NCI-H146 (cell line): Measurements from ENCODE around the gene PTBP3.
A peak's percentile ranks its signal among the peaks of the same experiment; 100 is the strongest.

Experiments
- DNase-seq: peaks from one replicate; lab custom pipeline; 2025; lab: John Stamatoyannopoulos, UW

Gene PTBP3

DNA sequence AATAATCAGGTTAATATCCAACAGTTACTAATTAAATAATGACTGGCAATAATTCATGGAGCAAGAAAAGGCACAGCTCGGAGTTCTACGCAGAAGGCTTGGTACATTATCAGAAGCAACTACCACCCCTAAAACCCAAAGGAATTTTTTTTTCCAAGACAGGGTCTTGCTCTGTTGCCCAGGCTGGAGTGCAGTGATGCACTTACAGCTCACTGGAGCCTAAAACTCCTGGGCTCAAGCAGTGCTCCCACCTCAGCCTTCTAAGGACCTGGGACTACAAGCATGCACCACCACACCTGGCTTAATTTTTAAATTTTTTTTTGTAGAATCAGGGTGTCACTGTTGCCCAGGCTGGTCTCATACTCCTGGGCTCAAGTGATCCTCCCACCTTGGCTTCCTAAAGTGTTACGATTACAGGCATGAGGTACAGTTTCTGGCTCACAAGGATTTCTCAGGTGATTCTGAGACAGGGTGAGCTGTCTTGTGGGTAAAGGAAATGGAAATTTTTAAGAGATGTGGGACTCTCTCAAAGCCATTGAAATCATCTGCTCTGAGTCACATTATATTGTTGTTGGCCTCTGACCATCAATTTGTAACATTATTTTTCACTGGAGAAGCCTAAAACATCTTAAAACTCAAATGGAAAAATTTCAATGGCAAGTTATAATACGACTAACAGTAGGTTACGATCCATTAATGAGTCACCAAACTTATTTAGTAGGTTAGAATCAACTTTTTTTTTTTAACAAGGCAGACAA is 26.8 kb upstream of the PTBP3 start:
- no peak for DNase-seq

DNA sequence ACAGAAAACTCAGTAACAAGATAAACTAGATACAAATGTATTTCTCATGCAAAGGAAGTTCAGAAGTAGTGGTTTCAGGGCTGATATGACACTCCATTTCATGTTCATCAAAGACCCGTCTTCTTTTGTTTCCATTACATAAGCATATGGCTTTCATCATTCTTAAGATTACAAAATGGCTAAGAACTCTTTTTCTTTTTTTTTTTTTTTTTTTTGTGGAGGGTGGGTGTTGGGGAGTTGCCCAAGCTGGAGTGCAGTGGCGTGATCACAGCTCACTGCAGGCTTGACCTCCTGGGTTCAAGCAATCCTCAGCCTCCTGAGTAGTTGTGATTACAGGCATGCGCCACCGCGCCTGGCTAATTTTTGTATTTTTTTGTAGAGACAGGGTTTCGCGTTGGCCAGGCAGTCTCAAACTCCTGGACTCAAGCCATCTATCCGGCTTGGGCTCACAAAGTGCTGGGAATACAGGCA is 22.0 kb upstream of the PTBP3 start:
- no peak for DNase-seq

DNA sequence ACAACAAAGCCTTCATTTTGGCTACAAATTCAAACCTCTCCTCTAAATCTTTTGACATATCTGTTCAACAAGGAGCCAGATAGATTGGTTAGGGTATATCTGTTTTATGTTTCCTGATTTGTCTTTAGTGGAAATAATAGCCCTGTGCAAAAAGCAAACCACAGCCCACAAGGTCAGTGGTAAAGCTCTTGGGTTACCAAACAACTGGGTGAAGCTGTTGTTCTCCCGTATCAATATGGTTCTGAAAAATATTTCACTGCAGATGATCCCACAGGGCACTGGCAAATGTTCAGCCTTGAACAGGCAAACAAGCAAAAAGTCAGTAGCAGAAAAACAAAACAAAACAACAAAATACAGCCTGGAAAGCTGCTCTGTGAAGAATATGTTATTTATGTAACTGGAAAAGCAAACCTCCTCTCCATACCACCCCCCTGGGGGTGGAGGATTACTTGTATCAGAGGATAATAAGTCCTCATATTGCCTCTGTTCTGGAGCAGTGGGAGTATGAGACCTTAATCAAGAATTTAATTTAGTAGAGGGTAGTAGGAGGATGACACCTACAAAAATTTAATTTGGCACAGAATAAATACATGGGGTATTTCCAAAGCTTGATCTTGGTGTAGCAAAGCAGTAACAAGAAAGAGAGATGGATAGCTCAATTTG is 20.8 kb upstream of the PTBP3 start:
- no peak for DNase-seq

DNA sequence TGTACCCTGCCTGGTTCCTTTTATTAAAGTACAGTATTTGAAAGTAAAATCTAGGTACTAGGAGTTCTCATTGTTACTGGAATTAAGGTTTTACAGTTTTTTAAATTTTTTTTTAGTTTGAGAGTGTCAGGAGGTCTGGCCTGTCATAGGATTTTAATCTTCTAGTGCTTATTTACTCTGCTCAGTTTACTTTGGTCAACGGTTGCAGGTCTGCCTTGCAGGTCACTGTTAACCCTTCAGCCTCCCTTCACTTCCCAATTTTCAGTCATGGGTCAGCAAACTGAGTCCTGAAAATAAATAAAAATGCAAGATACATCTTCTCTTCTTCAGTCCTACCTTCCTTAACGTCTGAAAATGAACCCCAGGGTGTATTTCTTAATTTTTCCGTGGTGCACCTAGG is 18.8 kb upstream of the PTBP3 start:
- no peak for DNase-seq

DNA sequence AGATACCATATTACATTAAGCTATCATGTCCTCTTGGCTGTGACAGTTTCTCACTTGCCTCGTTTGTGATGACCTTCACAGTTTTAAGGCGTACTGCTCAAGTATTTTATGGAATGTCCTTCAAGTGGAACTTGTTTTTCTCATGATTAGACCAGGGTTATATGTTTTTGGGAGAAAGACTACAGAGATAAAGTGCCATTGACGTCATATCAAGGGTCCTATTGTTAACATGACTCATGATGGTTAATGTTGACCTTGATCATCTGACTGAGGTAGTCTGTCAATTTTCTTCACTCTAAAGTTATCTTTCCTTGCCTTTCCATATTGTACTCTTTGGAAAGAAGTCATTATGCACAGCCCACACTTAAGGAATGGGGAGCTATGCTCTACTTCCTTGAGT is 17.8 kb upstream of the PTBP3 start:
- DNase-seq, result no peak

DNA sequence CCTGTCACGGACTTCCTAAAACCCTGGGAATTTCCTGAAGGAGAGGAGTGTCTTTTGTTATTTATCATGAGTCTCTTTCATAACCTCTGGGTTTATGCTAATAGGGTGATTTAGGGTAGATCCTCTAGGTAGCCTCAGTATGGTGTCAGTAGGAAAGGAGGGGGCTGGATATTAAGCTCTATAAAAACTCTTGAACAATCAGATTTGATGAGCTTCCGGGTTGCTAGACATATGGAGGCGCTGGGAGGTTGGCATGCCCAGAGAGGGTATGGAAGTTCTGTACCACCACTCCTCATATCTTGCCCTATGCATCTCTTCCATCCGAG is 15.6 kb upstream of the PTBP3 start:
- DNase-seq, result no peak

DNA sequence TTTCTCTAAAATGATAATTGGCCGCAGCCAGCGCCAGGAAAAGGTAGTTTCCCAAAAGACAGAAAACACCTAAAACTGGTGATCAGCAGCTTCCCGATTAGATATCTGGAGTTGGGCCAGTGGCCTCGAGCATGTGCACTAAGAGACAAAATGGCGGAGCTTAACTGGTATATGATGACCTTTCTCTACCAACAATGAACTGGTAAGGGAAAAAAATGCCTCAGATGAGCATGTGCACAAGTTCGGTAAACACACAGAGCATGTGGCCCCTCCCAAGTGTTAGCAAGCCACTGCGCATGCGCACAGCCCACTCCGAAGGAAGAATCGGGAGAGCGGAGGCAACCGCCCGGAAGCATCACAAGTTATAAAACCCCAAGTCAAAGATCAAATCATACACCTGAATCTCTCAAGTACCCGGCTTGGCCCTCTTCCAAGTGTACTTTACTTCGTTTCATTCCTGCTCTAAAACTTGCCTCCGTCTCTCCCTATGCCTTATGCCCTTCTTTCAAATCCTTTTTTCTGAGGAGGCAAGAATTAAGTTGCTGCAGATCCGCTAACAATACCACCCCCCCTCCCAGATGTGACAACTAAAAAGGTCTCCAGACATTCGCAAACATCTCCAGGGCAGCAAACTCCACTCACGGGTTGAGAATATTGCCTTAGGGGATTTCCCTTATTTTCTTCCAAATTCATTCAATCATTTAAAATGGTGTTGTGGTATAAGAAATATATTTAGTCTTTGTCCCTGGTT is 15.0 kb upstream of the PTBP3 start:
- no peak for DNase-seq

DNA sequence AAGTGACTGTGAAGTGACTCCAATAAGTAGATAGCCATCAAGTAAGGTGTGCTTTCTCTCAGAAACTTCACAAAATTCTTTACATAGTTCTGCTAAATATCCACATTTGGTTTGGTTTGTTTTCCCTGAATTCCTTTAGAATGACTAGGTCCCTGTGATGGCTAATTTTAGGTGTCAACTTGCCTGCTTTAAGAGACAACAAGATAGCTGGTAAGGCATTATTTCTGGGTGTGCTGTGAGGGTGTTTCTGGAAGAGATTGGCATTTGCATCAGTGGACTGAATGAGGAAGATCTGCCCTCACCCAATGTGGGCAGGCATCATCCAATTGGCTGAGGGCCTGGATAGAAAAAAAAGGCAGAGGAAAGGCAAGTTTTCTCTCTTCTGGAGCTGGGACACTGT is 8.3 kb upstream of the PTBP3 start:
- no peak for DNase-seq

DNA sequence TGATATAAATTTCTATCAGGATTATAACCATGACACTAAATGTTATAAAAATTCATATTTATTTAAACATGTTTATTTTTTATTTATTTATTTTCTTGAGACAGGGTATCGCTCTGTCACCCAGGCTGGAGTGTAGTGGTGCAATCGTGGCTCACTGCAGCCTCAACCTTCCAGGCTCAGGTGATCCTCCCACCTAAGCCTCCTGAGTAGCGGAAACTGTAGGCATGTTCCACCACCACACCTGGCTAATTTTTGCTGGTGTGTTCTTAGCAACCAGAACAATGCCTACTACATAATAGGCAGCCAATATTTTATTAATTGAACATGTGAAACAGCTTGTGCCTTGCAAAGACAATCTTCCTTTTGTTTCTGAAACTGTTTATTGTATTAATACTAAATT is 6.5 kb upstream of the PTBP3 start:
- DNase-seq, result no peak

DNA sequence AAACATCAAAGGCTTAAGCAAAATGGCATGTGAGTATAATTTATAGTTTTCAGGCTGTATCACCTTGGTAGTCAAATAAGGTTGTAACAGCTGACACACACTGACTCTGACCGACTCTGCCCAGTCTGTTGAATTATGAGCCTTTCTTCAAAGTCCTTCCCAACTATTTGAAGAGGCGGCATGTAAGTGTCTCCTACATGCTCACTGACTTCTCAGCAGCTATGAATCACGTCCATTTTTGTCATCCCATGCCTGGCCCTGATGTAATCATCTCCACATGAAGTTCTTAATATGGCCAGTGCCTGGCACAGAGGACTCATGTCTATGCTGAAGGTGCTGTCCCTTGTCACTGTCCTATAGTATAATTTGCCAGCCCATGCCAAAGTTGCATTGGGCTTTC is 5.1 kb upstream of the PTBP3 start:
- DNase-seq, result no peak

DNA sequence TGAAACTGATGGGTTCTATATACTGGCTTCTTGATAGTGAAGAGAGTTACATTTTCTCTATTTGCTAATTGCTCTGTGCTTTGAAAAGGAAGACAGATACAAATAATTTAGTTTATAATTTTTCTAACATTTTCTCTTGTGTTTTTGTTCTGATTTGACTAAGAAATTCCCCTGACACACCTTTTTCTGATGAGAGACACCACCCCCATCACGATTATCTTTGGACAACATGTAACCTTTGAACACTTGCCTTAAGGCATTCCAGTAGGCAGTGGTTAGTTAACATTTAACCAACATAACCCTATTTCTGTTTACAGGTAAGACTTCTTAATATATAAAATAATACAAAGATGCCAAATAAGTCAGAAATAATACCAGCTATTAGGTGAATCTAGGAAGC is 4.1 kb upstream of the PTBP3 start:
- DNase-seq, result no peak

DNA sequence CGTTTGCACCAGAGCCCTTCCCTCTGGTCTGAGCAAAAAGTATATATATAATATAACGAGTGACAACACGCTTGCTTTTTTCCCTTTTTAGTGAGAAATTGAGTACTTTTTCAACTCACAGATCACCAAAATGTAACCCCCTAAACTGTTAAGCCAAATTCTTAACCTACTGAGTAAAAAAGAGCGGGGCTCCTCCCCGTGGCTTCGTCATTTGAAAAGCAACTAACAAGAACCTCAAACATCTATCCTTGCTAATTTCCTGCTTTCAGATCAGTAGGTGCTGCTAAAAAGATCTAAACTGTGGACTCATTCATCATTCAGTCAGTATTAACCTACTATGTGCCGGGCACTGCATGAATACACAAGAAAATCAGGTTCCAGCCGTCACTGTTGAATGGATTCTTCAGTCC is 1.0 kb upstream of the PTBP3 start:
- DNase-seq, result no peak

DNA sequence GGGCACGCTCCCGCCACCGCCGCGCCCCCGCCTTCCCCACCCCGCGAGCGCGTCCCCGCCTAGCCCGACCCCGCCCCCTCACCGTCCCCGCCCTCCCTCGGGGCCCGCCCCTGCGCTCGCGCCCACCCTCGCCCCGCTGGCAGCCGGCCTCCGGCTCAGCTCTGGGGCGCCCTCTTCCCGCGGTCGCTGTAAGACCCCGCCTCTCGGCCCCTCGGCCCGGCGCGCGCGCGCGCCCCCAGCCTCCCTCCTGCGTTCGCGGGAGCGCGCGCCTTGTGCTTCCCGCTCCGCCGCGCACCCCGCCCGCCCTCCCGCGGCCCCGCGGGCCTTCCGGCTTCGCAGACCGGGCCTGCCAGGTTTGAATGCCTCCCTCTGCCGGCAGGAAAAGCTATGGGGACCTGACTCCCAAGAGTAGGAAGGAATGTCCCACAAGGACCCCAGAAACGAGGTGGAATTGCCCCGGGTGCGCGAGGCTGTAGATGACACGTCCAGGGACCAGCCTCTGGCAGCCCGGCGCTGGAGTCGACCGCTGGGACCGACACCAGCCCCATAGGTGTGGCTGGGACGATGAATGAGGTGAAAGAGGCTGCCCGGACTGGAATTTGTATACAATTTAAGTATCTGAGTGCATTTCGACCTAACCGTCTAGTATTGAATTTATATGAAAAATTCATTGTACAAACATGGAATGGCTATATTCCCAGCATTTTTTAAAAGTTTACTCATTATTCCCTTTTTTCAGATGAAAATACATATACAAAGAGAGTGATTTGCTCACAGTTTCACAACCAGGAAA is 416 bp upstream of the PTBP3 start:
- peak; percentile 91 for DNase-seq

DNA sequence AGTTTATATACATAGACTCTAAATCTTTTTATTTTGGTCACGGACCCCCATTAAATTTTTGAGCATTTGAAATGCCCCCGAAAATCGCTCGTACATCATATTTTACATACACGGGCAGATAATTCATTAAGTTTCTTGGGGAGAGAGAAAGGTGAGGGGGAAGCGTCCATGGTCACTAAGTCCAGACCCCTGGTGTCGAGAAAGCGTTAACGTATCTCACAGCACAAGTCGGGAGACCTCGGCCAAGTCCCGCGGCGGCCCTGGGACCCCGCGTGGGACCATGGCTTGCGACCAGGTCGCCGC is 794 bp downstream of the PTBP3 start:
- no peak for DNase-seq

DNA sequence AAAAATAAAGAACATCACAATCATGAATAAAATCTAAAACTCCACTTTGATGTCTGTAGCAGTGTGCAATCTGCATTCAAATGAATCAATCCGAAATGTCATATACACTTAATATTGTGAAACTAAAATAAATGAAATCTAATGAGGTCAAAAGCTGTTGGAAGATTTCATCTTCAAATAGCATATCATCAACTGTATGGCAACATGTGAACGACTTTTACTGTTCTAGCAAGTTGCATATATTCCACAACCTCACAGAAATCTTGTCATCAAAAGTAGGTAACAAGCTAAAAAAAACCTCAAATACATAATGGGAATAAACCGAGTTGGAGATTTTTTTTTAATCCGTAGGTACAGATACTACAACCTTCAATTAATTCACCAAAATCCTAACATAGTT is 1.2 kb downstream of the PTBP3 start:
- DNase-seq, result no peak

DNA sequence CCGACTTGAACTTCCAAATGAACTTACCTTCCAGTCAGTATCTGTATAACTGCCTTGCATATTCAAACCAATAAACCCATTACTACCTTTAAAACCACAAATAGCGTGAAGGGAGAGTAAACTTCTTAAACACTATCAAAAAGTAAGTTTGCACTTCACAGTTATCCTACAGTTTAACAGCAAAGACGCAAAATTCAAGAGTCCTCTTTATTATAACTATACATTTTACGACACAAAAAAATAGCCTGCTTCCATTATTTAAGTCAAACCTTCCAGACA is 1.8 kb downstream of the PTBP3 start:
- DNase-seq, result no peak

DNA sequence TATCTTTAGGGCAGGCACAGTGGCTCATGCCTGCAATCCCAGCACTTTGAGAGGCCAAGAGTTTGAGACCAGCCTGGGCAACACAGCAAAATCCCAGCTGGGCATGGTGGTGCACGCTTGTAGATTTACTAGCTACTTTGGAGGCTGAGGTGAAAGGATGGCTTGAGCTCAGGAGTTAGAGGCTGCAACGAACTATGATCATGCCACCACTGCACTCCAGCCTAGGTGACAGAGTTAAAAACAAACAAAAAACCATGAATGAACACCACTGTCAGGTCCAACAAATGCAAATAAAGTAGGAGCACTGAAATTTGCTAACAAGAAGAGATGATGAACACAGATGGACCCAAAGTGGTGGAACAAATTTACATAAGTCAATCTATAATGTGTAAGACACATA is 4.9 kb downstream of the PTBP3 start:
- DNase-seq, result no peak

DNA sequence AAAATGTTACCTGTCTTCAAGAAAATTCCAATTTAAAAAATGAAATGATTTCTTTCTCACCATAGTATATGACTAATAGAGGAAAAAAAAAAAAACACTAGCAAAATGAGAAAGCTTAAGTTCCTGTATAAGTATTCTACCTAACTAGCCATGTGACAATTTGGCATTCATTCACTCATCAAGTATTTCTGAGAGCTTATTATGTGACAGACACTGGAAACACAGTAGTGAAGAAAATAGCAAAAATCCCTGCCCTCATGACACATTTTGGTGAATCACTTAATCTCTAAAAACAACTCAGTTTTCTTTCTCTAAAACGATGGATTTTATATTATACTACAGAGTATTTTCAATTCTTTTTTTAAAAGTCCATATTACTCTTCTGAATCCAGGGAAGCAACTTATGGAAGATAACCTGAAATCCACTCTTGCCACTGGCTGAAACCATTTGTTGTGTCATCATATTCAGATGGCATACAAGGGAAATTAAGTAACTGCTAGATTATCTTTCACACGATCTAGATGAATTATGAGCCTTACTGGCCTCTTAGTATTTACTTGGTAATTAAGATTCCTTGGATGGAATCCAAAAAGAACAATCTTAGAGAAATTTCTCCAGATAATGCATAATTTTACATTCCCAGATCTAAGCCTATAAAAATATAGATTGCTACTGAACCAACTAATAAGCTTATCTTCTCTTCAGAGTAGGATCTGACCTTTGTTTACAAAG is 5.5 kb downstream of the PTBP3 start:
- no peak for DNase-seq

DNA sequence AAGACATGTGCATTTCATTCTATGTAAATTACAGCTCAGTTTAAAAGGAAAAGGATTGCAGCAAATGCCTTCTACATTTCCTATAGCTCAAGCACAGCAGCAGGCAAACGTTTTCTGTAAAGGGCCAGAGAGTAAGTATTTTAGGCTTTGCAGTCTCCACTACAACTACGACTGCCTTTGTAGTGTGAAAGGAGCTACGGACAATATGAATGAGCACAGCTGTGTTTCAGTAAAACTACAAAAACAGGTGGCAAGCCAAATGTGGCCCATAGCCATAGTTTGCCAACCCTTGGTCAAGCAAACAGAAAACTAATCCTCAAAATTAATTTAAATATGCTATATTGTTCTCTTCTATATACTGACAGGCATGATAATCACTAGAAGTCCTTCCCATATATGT is 7.2 kb downstream of the PTBP3 start:
- DNase-seq, result no peak

DNA sequence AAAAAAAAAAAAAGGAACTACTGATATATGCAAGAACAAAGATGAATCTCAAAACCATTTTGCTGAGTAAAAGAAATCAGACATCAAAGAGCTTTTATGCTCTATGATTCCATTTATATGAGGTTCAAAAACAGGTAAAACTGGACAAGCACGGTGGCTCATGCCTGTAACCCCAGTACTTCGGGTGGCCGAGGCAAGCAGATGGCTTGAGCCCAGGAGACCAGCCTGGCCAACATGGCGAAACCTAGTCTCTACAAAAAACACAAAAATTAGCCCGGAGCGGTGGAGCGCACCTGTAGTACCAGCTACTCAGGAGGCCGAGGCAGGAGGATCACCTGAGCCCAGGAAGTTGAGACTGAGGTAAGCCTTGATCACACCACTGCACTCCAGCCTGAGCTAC is 7.8 kb downstream of the PTBP3 start:
- no peak for DNase-seq

DNA sequence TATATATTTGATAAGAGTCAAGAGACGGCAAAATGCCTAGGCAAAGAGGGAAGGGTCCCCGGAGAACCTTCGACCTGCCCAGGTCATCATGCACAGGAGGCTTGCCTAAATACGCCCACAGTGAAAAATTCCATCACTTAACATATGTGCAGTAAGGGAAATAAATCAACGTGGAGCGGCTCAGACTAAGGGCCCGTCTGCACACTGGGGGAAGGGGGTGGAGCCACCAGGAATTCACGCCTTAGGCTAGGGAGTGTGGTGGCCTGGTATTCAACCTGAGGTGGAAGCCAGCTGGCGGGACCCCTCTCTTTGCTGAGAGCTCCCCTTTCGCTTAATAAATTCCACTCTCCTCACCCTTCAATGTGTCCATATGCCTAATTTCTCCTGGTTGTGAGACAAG is 8.3 kb downstream of the PTBP3 start:
- DNase-seq, result no peak

DNA sequence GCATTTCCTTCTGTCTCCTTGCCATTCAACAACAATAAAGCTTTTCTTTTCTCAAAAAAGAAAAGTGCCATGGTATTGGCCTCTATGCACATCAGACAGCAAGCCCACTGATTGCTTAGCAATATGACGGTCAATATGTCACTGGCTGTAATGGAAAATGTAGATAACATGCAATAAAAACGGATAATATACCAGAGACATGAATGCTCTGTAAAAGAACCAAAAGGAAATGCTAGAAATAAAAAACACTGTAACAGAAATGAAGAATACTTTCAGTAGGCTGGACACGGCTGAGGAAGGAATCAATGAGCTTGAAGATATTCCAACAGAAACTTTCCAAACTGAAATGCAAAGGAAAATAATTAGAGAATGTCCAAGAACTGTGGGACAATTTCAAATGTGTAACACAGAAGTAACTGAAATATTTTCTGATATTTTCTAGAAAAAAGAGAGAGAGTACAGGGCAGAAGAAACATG is 10.0 kb downstream of the PTBP3 start:
- no peak for DNase-seq
